GM18520 (cell line): ENCODE data around the gene SGMS1.
A peak's percentile ranks its signal among the peaks of the same experiment; 100 is the strongest.
"Not testable (repeated sequence)": the region's sequence is repeated elsewhere in the genome, so short reads cannot be mapped to it uniquely, and the experiment has no call there.

Experiments
- ATAC-seq: cut with Tn5 transposase; IDR thresholded peaks from one replicate; pipeline ENCODE4 v1.9.1; 2021; ENCODE audit not compliant: unreplicated experiment

The SGMS1 gene

GRCh38 chr10:50431791-50432190 is 192.0 kb downstream of the SGMS1 start:
- ATAC-seq, result peak; percentile 78

- ATAC-seq, result no peak
These were observed 192.6 kb downstream of the SGMS1 start for GRCh38 chr10:50431133-50431532.

GRCh38 chr10:50426485-50426884 is 197.3 kb downstream of the SGMS1 start:
- ATAC-seq, result no peak

- ATAC-seq, result not testable (repeated sequence)
These were observed 198.5 kb downstream of the SGMS1 start for GRCh38 chr10:50425215-50425614.

- no peak for ATAC-seq
These were observed 200.3 kb downstream of the SGMS1 start for GRCh38 chr10:50423448-50423847.

- ATAC-seq, result no peak
These were observed 201.5 kb downstream of the SGMS1 start for GRCh38 chr10:50422259-50422658.

GRCh38 chr10:50421026-50421719 is 202.6 kb downstream of the SGMS1 start:
- peak; percentile 28 for ATAC-seq

DNA sequence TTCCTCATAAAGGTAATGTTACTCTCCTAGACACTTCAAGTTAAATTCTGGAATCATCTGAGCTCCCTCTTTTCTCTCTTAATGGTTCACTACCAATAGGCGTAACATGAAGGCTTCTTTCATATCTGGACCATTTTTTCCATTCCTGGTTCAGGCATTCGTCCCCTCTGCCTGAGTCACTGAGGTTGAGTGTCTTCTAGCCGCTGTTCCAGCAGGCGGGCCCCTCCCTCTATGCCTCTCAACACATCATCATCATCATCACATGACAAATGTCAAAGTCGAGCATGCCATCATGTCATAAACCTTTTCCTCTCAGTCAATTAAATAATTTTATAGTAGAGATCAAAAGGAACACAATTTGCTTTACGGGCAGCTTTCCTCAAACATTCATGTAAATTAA is 203.6 kb downstream of the SGMS1 start:
- ATAC-seq, result no peak

GRCh38 chr10:50419756-50420155 is 204.0 kb downstream of the SGMS1 start:
- no peak for ATAC-seq

DNA sequence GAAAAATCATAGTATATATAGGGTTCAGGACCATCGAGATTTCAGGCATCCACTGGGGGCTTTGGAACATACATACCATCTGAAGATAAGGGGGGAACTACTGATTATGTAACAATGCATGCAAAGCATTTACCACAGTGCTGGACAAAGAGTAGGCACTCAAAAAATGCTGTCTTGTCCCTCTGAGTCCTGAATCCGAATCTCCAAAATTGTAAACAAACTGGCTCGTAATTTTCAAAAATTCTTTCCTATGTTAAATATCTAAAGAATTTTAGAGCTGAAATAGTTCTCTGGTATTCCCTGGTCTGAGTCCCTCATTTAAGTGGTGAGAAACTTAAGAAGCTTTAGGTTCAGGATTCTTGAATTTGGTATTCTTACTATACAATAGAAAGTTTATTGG is 204.7 kb downstream of the SGMS1 start:
- no peak for ATAC-seq

- peak; percentile 45 for ATAC-seq
These were observed 205.6 kb downstream of the SGMS1 start for GRCh38 chr10:50417886-50418830.

- no peak for ATAC-seq
These were observed 206.3 kb downstream of the SGMS1 start for GRCh38 chr10:50417486-50417885.

- ATAC-seq, result no peak
These were observed 206.9 kb downstream of the SGMS1 start for GRCh38 chr10:50416881-50417280.

- ATAC-seq, result no peak
These were observed 207.5 kb downstream of the SGMS1 start for GRCh38 chr10:50416181-50416824.

- no peak for ATAC-seq
These were observed 208.5 kb downstream of the SGMS1 start for GRCh38 chr10:50415292-50415691.

DNA sequence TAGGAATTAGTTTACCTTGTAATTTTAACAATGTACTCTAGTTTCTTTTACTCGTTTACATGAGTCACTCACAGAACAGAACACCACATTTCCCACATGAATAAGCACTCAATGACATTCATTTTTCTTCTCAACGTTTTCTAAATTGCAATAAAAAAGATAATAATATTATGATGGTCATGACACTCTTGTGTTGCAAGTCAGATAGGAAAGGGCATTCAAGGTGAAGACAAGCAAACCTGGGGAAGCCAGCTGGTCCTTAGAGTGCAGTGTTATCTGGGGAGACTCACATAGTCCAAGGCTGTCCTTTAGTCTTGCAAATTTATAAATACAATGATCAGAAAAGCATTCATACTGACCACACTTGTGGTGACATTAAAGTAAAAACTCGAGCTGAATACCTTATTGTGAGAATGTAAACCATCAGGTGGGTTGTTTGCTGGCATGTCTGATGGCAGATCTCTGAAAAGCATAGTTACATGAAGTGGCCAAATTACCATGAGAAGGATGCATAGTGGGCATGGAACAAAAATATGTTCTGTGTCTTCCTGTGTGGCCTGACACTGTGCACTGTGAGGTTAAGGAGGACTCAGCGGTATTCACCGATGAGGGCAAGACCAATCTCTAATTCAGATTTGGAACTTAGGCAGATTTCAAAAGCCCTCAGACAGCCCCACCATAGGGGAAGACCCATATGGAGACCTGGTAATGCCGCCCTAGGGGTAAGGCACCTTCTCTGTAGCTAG is 213.5 kb downstream of the SGMS1 start:
- no peak for ATAC-seq

DNA sequence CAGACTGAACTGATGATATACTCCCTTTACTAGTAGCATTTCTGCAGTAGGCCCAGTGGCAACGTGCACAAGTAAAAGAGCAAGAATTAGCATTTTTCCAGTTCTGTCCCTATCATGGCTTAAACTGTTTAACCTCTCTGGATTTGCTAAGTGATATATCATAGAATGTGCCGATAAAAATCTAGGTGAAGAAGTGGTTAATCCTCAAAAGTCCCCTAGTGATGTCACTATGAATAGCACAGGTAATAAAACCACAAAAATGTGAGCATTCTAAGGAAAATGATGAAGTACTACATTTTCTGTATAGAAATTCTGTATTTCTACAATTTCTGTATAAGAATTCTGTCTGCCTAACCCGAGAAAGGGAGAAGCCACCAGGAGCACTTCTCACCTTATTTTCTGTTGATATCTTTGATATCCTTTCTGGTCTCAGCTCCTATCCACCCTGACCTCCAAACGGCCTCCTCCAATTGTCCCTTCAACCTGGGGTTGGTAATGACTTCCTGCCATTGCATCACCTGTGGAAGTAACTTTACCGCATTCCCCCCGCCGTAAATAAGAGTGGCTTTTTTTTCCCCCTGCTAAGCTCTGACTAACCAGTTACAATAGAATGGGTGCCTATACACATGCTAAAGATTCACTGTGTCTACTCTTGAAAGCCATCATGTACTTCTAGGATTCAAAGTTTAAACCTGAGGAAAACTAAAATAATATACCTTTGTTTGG is 216.5 kb downstream of the SGMS1 start:
- no peak for ATAC-seq

- no peak for ATAC-seq
These were observed 217.2 kb downstream of the SGMS1 start for GRCh38 chr10:50406457-50407070.

- no peak for ATAC-seq
These were observed 218.0 kb downstream of the SGMS1 start for GRCh38 chr10:50405723-50406122.
